ENCODE data around the gene SULT1A2.

The SULT1A2 gene

DNA sequence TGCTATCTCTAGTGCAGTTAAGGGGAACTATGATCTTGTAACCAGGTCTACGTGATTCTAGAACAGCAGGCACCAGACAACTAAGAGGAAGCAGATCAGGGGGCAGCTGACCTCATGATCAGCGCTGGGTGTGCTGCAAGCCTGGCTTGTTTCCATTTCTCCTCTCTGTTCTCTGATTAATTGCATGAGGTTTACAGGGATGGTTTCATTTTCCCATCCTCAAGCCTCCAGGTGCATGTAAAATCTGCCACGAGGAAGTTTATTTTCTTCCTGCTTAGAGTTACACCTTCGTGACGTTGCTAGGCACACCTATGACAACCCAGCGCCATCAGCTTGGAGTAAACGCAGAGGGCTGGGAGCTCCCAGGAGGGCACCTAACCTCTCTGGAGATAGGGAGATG lies 53.8 kb downstream of the SULT1A2 start:
- TF ChIP-seq POLR2A (IDR thresholded peaks at IDR 0.05; ENCODE audit: extremely low read depth, insufficient read length): no peak
- TF ChIP-seq MYC (IDR thresholded peaks at IDR 0.05; ENCODE audit: low read depth, low read length): no peak
- peak; percentile 29; the same call in 1 of the 2 replicates for TF ChIP-seq MAX (IDR thresholded peaks at IDR 0.05; ENCODE audit: low read depth, low read length)
- peak; percentile 76 for DNase-seq (ENCODE audit: low read depth)
- H3K4me3 ChIP-seq (ENCODE audit: low read depth, low read length): no peak overlapping the region

DNA sequence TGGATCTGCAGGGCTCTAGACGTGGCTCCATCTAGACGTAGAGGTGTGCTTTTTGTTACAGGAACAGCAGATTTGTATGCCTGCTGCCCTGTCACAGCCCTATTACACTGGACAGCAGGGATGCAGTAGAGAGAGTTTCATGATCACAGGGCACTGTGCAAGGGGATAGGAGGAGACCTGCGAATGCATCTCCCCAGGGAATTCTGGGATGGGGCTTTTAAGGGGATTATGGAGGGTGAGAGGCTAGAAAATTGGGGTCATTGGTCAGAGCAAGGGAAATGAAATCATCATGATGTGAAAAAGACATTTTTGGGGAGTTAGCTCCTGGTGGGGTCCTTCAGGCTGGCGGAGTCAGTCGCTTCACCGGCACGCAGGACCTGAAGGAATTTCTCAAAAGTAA lies 54.2 kb downstream of the SULT1A2 start:
- H3K4me3 ChIP-seq (ENCODE audit: low read depth, low read length): no peak overlapping the region
- TF ChIP-seq POLR2A (IDR thresholded peaks at IDR 0.05; ENCODE audit: extremely low read depth, insufficient read length): no peak
- TF ChIP-seq MAX (IDR thresholded peaks at IDR 0.05; ENCODE audit: low read depth, low read length): no peak
- no peak for TF ChIP-seq MYC (IDR thresholded peaks at IDR 0.05; ENCODE audit: low read depth, low read length)
- TF ChIP-seq CTCF (IDR thresholded peaks at IDR 0.05; ENCODE audit: low read depth, low read length): no peak
- DNase-seq (ENCODE audit: low read depth): peak; percentile 30

All from NB4 (cell line).